Forelimb muscle (tissue), 1 donor: ENCODE measurements around the gene ZNF12. TPM values are rescaled to one million over a fixed set of nuclear protein-coding genes. Genes with fewer than 3 reads are reported as not detected.

Experiments used
- DNase-seq: peaks from one replicate; pipeline ENCODE4 v3.0.0-alpha.2; 2013; ENCODE audit warnings: low read depth
- polyA plus RNA-seq: library from polyadenylated mRNA; unstranded; fragments of 120-200 nt; gene quantifications from one replicate; pipeline ENCODE4 v1.2.1, GENCODE V29; 2013; ENCODE audit not compliant: insufficient read length

The ZNF12 gene
- polyA plus RNA-seq, 1 donor: 17.6 TPM

DNA sequence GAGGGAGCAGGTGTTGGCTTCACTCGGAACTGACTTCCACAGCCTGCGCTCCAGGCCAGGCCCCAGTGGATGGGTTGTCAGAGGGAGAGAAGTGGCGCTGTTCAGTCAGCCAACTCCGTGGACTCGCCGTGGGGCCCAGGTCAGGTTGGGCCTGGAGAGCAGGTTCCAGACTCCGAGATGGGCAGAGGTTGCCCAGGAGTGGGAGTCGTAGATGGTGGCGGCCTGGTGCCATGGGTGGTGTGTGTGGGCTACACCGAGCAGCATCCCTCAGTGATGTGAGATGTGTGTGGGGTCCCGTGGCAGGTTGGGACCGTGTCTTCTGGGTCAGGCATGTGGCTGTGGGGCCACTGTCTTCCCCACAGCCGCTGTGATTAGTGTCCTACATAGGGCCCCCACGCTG is 59.2 kb downstream of the ZNF12 start:
- no peak for DNase-seq

DNA sequence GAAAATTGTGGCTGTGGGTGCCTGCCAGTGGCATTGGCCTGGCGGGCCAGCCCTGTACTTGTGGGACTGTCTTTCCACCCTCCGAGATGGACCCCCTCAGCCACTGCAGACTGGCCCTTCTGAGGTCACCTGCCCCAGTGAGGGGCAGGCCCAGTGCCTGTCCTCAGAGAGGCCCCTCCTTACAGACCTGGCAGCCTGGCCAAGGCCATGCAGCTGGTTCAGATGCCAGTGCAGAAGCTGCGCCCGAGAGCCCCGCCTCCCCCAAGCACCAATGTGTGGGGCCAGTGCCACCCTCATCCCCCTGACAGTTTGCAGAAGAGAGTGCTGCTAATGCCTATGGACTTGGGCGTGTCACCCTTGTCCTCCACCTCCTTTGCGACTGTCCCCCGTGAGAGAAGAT is 59.7 kb downstream of the ZNF12 start:
- DNase-seq: no peak

DNA sequence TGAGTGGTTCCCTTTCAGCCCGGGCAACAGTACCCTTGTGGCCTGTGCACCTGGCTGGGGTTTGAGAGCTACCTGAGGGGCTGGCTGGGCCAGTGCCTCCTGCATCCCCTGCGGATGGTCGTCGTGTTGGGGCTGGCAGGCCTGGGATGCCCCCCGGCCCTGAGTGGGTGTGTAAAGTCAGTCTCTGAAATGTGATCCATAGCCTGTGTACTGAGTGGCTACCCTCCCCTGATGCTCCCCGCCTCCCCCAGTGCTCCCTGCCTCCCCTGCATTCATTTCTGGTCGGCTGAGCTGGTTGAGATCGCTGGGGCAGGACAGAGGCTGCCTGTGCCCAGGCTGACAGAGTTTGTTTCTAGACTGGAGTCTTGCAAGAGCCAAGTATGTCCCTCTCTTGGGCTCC is 60.3 kb downstream of the ZNF12 start:
- no peak for DNase-seq

DNA sequence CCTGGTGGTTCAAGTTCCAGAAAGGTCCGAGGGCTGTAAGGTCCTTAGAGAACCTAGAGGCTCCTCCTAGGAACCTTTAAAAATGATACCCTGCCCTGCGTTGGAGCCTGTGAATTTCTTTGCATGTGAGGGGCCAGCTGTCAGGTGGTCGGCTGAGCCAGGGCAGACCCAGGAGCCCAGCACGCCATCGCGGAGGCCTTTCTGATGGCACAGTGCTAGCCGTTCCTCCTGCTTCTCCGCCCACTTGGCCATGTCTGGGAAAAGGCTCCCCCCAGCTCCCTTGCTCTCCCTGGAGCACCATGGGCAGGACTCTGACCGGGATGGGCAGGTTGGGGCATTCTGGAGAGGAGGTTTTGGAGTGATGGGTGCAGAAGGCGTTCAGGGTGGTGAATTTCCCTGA is 62.0 kb downstream of the ZNF12 start:
- no peak for DNase-seq

DNA sequence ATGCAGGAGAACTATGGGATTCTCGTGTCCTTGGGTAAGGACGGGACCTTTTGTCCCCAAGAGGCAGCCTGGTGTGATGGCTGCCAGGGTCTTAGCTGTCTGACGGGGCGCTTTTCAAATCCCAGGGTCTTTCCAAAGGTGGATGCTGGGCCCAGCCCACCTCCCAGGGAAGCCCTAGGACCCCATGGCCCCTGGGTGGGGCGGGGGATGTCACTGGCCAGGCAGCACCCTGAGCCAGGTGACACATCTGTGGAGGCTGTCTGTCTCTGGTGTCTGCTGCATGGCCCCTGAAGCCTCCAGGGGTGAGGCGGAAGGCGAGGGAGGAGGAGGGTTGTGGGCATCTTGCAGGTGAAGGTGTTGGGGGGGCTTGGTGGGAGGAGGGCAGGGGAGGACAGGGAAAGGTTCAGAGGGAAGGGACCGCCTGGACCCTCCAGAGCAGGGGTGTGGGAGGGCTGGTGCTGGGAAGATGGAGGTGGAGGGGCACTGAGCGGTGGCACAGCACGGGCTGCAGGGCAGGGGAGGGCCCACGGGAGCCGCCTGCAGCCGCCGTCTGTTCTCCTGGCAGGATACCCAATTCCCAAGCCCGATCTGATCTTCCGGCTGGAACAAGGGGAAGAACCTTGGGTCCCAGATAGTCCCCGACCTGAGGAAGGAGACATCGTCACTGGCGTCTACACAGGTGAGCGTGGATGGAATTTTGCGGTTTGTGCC is 62.7 kb downstream of the ZNF12 start:
- DNase-seq: no peak

DNA sequence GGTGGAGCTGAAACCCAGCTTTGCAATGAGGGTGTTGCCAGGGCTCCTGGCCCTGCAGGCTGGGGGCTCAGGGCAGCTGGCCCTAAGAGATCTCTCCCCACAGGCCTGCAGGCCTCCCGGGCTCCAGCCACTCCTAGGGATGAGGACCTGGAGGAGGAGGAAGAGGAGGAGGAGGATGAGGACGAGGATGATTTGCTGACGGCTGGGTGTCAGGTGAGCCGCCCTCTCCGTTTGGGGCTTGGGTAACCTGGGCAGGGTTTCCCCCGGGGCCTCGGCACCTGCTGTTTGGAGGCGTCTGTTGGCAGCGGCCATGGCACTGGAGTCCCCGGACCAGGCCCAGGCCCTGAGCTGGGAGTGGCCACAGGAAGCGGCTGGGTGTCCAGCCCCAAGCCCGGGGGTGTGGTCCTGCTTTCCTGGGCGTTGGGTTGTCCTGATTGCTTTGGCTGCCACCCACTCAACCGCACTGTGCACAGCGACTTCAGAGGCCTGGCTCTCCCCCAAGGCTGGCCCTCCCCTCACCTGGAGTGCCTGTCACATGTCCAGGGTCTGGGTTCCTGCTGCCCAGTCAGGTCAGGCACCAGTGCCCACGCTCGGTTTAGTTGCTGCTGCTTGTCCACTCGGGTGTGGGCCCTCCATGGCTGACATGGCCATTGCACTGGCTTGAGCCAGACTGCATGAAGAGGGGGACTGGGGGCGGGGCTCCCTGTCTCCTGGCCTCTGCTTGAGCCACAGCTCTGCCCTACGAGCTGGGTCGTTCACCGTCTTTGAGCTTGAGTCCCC is 63.7 kb downstream of the ZNF12 start:
- DNase-seq: no peak

DNA sequence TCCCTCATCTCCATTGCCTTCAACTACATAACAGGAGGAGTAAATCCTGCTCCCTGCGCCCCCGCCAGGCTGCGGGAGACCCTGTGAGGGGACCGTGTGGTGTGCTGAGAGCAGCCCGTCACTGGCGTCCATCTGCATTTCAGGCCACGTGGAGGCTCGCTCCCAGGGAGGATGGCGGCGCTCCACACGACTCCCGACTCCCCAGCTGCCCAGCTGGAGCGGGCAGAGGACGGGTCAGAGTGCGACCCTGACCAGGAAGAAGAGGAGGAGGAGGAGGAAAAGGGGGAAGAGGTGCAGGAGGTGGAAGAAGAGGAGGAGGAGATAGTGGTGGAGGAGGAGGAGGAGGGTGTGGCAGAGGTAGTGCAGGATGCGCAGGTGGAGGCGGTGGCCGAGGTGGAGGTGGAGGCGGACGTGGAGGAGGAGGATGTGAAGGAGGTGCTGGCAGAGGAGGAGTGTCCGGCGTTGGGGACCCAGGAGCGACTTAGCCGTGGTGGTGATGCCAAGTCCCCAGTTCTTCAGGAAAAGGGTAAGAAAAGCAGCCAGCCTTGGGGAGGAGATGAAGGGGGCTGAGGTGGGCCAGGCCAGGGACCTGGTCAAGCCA is 64.4 kb downstream of the ZNF12 start:
- DNase-seq: no peak

DNA sequence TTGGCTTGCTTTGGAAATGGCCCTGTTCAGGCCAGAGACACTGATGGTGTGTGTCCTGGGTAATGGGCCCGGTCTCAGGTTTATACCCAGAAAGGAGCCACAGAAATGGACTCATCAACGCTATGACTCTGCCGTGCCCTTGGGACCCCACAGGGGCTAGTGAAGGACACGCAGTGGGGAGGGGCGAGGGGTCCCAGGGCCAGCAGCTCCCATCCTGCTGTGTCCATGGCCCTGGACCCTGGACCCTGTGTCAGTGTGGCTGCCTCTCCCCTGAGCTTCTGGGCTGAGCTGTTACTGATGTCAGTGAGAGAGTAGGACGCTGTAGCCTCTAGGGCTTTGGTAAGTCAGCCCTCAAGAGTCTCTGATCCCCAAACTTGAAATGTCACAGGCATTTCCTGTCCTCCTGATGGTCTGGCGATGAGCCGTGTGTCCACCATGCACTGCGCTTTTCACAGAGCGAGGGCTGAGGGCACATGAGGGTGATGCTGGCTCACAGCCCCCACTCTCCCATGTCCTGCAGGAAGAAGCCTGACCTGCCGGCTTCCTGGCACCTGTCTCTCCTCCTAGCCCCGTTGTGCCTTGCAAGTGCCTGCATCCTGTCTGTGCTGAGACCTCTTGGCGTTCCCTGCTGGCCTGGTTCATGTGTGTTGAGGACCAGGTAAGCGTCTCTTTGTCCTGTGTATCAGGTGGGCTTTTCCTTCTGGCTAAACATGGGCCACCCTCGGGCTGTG is 65.3 kb downstream of the ZNF12 start:
- DNase-seq: no peak

DNA sequence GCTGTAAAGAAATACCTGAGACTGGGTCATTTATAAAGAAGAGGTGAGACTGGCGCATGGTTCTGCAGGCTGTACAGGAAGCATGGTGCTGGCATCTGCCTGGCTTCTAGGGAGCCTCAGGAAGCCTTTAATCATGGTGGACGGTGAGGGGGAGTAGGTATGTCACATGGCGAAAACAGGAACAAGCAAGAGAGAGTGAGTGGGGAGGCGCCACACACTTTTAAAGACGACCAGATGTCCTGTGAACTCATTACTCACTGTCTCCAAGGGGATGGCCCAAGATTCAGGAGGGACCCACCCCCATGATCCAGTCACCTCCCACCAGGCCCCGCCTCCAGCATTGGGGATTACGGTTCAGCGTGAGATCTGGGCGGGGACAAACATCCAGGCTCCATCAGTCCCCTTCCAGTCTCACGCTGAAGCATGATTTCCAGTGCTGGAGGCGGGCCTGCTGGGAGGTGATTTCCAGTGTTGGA is 66.5 kb downstream of the ZNF12 start:
- DNase-seq: no peak

DNA sequence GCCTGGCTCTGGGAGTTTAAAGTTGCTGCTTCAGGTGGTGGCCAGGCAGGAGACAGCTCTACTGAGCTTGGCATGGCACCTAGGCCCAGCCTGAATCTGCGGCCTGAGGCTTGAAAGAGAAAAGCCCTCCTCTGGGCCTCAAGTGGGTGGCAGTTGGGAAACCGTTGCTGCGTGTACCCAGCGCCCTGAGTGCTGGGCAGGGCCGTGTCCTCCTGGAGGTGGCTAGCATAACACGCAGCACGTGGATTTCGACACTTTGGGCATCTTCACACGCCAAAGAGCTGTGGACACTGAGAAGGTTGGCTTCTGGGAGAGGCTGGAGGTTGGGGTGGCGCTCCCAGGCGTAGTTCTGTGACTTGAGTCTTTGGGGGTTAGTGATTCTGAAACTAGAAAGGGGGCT is 67.1 kb downstream of the ZNF12 start:
- no peak for DNase-seq

DNA sequence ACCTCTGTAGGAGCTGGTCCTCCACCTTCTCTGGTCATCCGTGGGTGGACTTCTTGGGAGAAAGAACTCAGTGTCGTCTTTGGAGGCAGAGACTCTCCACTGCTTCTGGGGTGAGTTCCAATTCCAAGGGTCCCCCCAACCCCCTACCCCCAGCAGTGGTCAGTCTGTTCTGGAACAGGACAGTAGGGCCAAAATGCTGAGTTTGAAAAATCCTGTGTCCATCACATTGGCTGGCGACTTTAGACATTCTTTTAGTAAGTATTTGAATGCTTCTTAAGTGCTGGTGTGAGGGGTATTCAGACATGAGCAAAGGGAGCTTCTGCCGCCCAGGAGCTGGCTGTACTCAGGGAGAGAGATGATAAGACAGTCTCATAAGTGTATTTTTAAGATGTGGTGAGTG is 67.7 kb downstream of the ZNF12 start:
- DNase-seq: no peak

Other genes with a start within 250 kb of the ZNF12 start
- 155 TPM for gene KDELR2, start 222.8 kb downstream of the ZNF12 start, polyA plus RNA-seq
- 0.10 TPM for gene GRID2IP, start 155.5 kb downstream of the ZNF12 start, polyA plus RNA-seq
- gene ZDHHC4, start 129.5 kb downstream of the ZNF12 start, polyA plus RNA-seq: 45.1 TPM
- 23.5 TPM for gene INTS15, start 116.9 kb downstream of the ZNF12 start, polyA plus RNA-seq
- gene ZNF853, start 91.3 kb downstream of the ZNF12 start, polyA plus RNA-seq: 16.6 TPM
- 27.5 TPM for gene ZNF316, start 69.6 kb downstream of the ZNF12 start, polyA plus RNA-seq
- gene RSPH10B2, start 47.2 kb upstream of the ZNF12 start, polyA plus RNA-seq: 0.78 TPM
- gene CCZ1B, start 119.3 kb upstream of the ZNF12 start, polyA plus RNA-seq: 46.5 TPM